K562 (cell line): ENCODE results near the gene PKLR. TPM values are rescaled to one million over a fixed set of nuclear protein-coding genes. Genes with fewer than 3 reads are reported as not detected.
A peak's percentile ranks its signal among the peaks of the same experiment; 100 is the strongest.

Experiments
- BDP1 ChIP-seq: IDR thresholded peaks from 3 replicates; pipeline ENCODE4 v1.6.1; 2011; ENCODE audit not compliant: insufficient read length, insufficient read depth
- CTBP1 ChIP-seq: fragments of 450-650 bp; IDR thresholded peaks from 2 replicates; pipeline ENCODE4 v1.6.1; 2016; ENCODE audit warnings: borderline replicate concordance
- ETV6 ChIP-seq, 3 experiments: fragments of 150-350 bp in 1 of 3; sonication (generic) in 1 of 3; formaldehyde crosslinking in 1 of 3; IDR thresholded peaks; 2 replicates each; pipeline versions ENCODE4 v1.6.1 to v1.8.0; 2014 to 2022; ENCODE audit warnings: borderline replicate concordance in 2 of 3, low read depth in 2 of 3, antibody characterized with exemption in 1 of 3, low read length in 1 of 3, mild to moderate bottlenecking in 1 of 3, missing genetic modification reagents in 1 of 3
- HDAC1 ChIP-seq, 2 experiments: fragments of 450-650 bp; IDR thresholded peaks; 2 replicates each; pipeline ENCODE4 v1.6.1; 2016 to 2017; ENCODE audit warnings: inconsistent platforms in 1 of 2, mild to moderate bottlenecking in 1 of 2, moderate library complexity in 1 of 2
- KAT2B ChIP-seq: IDR thresholded peaks from one replicate; pipeline ENCODE4 v1.6.1; 2012; ENCODE audit warnings: low read depth, mild to moderate bottlenecking, control low read depth, inconsistent platforms, low read length, moderate library complexity
- KLF16 ChIP-seq: IDR thresholded peaks from 2 replicates; pipeline ENCODE4 v1.6.1; 2016; ENCODE audit warnings: antibody characterized with exemption
- MBD1 ChIP-seq: fragments of 250-450 bp; sonication (Bioruptor Pico); IDR thresholded peaks from 2 replicates; pipeline ENCODE4 v1.8.0; 2022; ENCODE audit warnings: inconsistent platforms
- NR2C1 ChIP-seq, 2 experiments: fragments of 450-650 bp; IDR thresholded peaks; 2 replicates each; pipeline ENCODE4 v1.6.1; 2017; ENCODE audit warnings: mild to moderate bottlenecking in 2 of 2, antibody characterized with exemption in 1 of 2, inconsistent platforms in 1 of 2, missing compliant biosample characterization in 1 of 2, missing genetic modification characterization in 1 of 2
- NR3C1 ChIP-seq: sonication (generic); formaldehyde crosslinking; IDR thresholded peaks from 2 replicates; pipeline ENCODE4 v1.8.1; 2022; ENCODE audit warnings: missing genetic modification reagents
- PTTG1 ChIP-seq: fragments of 450-650 bp; IDR thresholded peaks from 2 replicates; pipeline ENCODE4 v1.6.1; 2016; ENCODE audit warnings: low read depth, mild to moderate bottlenecking, missing genetic modification characterization, missing compliant biosample characterization
- SPI1 ChIP-seq: IDR thresholded peaks from 2 replicates; pipeline ENCODE4 v1.6.1; 2011; ENCODE audit warnings: low read depth, low read length, control low read depth, borderline replicate concordance
- SREBF1 ChIP-seq: fragments of 150-350 bp; IDR thresholded peaks from 2 replicates; pipeline ENCODE4 v1.6.1; 2014; ENCODE audit warnings: antibody characterized with exemption, low read depth, low read length, borderline replicate concordance
- STAT5B ChIP-seq: fragments of 250-450 bp; sonication (Bioruptor Pico); IDR thresholded peaks from 2 replicates; pipeline ENCODE4 v1.8.0; 2021; ENCODE audit warnings: mild to moderate bottlenecking, inconsistent platforms
- TAF1 ChIP-seq: IDR thresholded peaks from 2 replicates; pipeline ENCODE4 v1.6.1; 2011; ENCODE audit warnings: mild to moderate bottlenecking, low read length, moderate library complexity; ENCODE audit not compliant: insufficient read depth, control insufficient read depth, severe bottlenecking; ENCODE audit errors: extremely low read depth
- THRB ChIP-seq: fragments of 450-650 bp; formaldehyde crosslinking; conservative IDR thresholded peaks from 2 replicates; pipeline ENCODE4 v1.4.0; 2022; ENCODE audit warnings: mild to moderate bottlenecking, missing genetic modification characterization
- WHSC1 ChIP-seq: IDR thresholded peaks from one replicate; pipeline ENCODE4 v1.6.1; 2012; ENCODE audit warnings: low read length, control low read depth, inconsistent platforms
- YBX1 ChIP-seq: fragments of 450-650 bp; IDR thresholded peaks from 2 replicates; pipeline ENCODE4 v1.7.1; 2016; ENCODE audit warnings: mild to moderate bottlenecking
- ZBTB11 ChIP-seq, 3 experiments: fragments of 200-800 bp in 1 of 3; fragments of 250-450 bp in 1 of 3; fragments of 450-650 bp in 1 of 3; sonication (Bioruptor Pico) in 1 of 3; sonication (Bioruptor generic) in 1 of 3; formaldehyde crosslinking in 1 of 3; IDR thresholded peaks; 2 replicates each; pipeline versions ENCODE4 v1.6.1 to v1.8.0; 2016 to 2022; ENCODE audit warnings: mild to moderate bottlenecking in 2 of 3, missing genetic modification characterization in 2 of 3, missing compliant biosample characterization in 1 of 3, moderate library complexity in 1 of 3
- ZKSCAN1 ChIP-seq: fragments of 150-350 bp; IDR thresholded peaks from 2 replicates; pipeline ENCODE4 v1.6.1; 2016; ENCODE audit warnings: low read depth, low read length
- ZNF282 ChIP-seq: sonication (generic); formaldehyde crosslinking; IDR thresholded peaks from 2 replicates; pipeline ENCODE4 v1.8.1; 2023; ENCODE audit warnings: missing genetic modification reagents
- ZNF583 ChIP-seq: fragments of 250-450 bp; sonication (Bioruptor Pico); IDR thresholded peaks from 2 replicates; pipeline ENCODE4 v1.4.0; 2020
- polyA plus RNA-seq, 8 experiments: library from polyadenylated mRNA; depleted of rRNA in 4 of 8; stranded (reverse) in 5 of 8; unstranded in 3 of 8; fragments of >200 nt; fragmentation: Nextera tagmentation in 2 of 8; fragmentation: Illumina TruSeq in 1 of 8; extraction: Ambion mirVana in 2 of 8; extraction: Trizol in 1 of 8; gene quantifications; 2 replicates each; pipeline versions ENCODE4 v1.2.1 to v1.2.3, GENCODE V29; 2011 to 2014; ENCODE audit warnings: inconsistent platforms in 1 of 8, missing spikeins in 1 of 8
- total RNA-seq, 7 experiments: library from RNA; depleted of rRNA in 6 of 7; stranded (reverse); fragments of >200 nt in 6 of 7; fragmentation: Illumina TruSeq in 2 of 7; extraction: Trizol in 2 of 7; gene quantifications; 2 replicates each; pipeline versions ENCODE4 v1.2.1 to v1.2.3, GENCODE V29; 2011 to 2021; ENCODE audit warnings: low replicate concordance in 1 of 7

Gene PKLR
- total and polyA plus RNA-seq, 9 of the 15 experiments (the other 6 are each of a cell fraction or from before 2014, with no cell fraction given), result 10.7 to 78.4 (median 38.2) TPM

- TF ChIP-seq ZBTB11 (CRISPR knock-in tag; IDR thresholded peaks at IDR 0.05) (peak in 1 of 3 experiments; percentile 62; a peak in 2 of 6 replicates), ZNF282 (CRISPR knock-in tag) (no peak), HDAC1 (IDR thresholded peaks at IDR 0.05) (peak; percentile 97 to 100), KLF16 (0 out of 2 replicates have a peak, but pooled peaks have one; percentile 3), SREBF1 (0 out of 2 replicates have a peak, but pooled peaks have one; percentile 39), CTBP1 (peak; percentile 96), NR3C1 (CRISPR knock-in tag) (peak; percentile 33; the same call in 1 of the 2 replicates), TAF1 (peak; percentile 80), ETV6 (IDR thresholded peaks at IDR 0.05; ENCODE audit: borderline replicate concordance in 1 of 2, low read depth in 2 of 2, low read length in 1 of 2) (peak; percentile 38 to 51; a peak in 1 of 4 replicates), ETV6 (CRISPR knock-in tag; IDR thresholded peaks at IDR 0.05; ENCODE audit: borderline replicate concordance) (no peak), ZKSCAN1 (peak; percentile 88), BDP1 (no peak), PTTG1 (tag) (no peak), THRB (CRISPR knock-in tag) (peak; percentile 96), MBD1 (no peak), NR2C1 (IDR thresholded peaks at IDR 0.05) (peak; percentile 77; the same call in 1 of the 2 replicates), NR2C1 (tag; IDR thresholded peaks at IDR 0.05) (peak; percentile 80), YBX1 (no peak), SPI1 (no peak), ZNF583 (CRISPR knock-in tag) (no peak), KAT2B (no peak), WHSC1 (no peak), STAT5B (CRISPR knock-in tag) (no peak)
Observed at GRCh38 chr1:155244368-155245162, 56.7 kb downstream of the PKLR start (continued).
